Measurements from ENCODE around the gene GCM1.
"Not testable (repeated sequence)": the region's sequence is repeated elsewhere in the genome, so short reads cannot be mapped to it uniquely, and the experiment has no call there.

GCM1 gene

DNA sequence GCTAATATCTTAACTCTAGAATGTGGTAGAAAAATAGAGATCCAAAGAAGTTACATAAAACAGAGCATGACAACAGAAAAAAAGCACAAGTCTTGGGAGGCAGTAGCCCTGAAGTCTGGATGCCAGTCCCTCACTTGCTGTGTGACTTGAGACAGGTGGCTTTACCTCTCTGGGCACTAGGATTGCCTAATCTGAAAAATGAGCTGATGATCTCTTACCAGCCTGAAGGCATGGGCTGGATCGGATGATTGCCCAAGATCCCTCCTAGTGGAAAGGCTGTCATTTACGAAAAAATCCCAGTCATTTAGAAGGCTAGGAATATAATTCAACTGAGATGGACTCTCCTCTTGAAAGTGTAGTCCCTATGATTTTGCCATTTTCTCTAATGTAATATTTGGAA lies 10.9 kb upstream of the GCM1 start:
- no peaks in the 10 kb centered on the region for H3K27me3 ChIP-seq (replicated peaks)
- no peak for DNase-seq
- H3K27ac ChIP-seq = no peak overlapping the region
- in situ Hi-C loops (cut with HindIII; ENCODE audit: low pct_ligation_motif_present, low sequenced_read_pairs) = no loop called here
- no peak overlapping the region for H3K4me3 ChIP-seq (ENCODE audit: low read depth, low read length)
- TF ChIP-seq, protein P1, sequence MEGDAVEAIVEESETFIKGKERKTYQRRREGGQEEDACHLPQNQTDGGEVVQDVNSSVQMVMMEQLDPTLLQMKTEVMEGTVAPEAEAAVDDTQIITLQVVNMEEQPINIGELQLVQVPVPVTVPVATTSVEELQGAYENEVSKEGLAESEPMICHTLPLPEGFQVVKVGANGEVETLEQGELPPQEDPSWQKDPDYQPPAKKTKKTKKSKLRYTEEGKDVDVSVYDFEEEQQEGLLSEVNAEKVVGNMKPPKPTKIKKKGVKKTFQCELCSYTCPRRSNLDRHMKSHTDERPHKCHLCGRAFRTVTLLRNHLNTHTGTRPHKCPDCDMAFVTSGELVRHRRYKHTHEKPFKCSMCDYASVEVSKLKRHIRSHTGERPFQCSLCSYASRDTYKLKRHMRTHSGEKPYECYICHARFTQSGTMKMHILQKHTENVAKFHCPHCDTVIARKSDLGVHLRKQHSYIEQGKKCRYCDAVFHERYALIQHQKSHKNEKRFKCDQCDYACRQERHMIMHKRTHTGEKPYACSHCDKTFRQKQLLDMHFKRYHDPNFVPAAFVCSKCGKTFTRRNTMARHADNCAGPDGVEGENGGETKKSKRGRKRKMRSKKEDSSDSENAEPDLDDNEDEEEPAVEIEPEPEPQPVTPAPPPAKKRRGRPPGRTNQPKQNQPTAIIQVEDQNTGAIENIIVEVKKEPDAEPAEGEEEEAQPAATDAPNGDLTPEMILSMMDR (IDR thresholded peaks at IDR 0.05; ENCODE audit: low read depth, low read length, missing control alignments) = no peak
- H3K36me3 ChIP-seq (replicated peaks) = no peaks in the 10 kb centered on the region

DNA sequence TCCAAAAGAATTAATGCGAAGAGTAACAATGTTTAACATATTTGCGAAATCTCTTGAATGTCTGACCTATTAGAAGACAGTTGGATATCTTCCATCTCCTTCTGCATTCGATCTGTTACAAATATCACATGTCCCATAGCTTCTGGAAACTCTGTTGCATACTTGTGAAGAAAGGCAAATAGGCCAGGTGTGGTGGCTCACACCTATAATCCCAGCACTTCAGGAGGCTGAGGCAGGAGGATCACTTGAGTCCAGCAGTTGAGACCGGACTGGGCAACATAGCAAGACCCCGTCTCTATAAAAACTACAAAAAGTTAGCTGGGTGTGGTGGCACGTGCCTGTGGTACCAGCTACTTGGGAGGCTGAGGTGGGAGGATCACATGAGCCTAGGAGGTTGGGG lies 9.4 kb upstream of the GCM1 start:
- H3K27ac ChIP-seq; H3K4me3 ChIP-seq (ENCODE audit: low read depth, low read length); DNase-seq; H3K27me3 ChIP-seq (replicated peaks); H3K36me3 ChIP-seq (replicated peaks); in situ Hi-C loops (cut with HindIII; ENCODE audit: low pct_ligation_motif_present, low sequenced_read_pairs): not testable (repeated sequence)

DNA sequence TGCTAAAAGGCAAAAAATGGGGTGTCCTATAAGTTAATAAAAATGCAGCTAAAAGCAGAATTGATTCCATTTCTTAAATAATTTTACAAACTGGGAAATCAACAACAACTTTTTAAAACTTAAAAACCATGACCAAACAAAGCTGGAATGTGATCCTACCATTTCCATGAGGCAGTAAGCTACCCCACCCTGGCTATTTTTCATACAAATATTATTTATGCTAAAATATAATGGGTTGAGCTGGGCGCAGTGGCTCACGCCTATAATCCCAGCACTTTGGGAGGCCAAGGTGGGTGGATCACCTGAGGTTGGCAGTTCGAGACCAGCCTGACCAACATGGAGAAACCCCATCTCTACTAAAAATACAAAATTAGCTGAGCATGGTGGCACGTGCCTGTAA lies 6.6 kb upstream of the GCM1 start:
- in situ Hi-C loops (cut with HindIII; ENCODE audit: low pct_ligation_motif_present, low sequenced_read_pairs); H3K27me3 ChIP-seq (replicated peaks); H3K4me3 ChIP-seq (ENCODE audit: low read depth, low read length); H3K36me3 ChIP-seq (replicated peaks); DNase-seq; H3K27ac ChIP-seq: not testable (repeated sequence)

DNA sequence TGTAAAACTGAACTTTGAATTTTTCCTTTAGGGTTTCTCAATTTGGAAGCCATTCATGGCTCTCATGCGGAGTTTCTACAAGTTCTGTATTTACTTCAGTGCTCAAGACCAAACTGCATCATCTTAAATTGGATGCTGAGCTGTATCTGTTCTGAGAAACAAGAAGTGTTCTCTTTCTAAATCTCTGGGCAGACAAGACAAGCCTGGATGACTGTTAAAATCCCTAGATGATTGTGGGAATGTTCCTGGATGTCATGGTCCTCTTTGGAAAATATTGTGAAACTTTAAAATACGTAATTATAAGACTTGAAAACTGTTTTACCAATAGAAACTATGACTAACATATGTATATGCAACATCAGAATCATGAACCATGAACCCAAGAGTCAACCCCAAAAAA lies 6.2 kb upstream of the GCM1 start:
- in situ Hi-C loops (cut with HindIII; ENCODE audit: low pct_ligation_motif_present, low sequenced_read_pairs) = no loop called here
- H3K27me3 ChIP-seq (replicated peaks) = no peaks in the 10 kb centered on the region
- no peak overlapping the region for H3K4me3 ChIP-seq (ENCODE audit: low read depth, low read length)
- DNase-seq = no peak
- H3K36me3 ChIP-seq (replicated peaks) = no peaks in the 10 kb centered on the region
- H3K27ac ChIP-seq = no peak overlapping the region
- TF ChIP-seq, protein P1 (IDR thresholded peaks at IDR 0.05; ENCODE audit: low read depth, low read length, missing control alignments) = no peak

DNA sequence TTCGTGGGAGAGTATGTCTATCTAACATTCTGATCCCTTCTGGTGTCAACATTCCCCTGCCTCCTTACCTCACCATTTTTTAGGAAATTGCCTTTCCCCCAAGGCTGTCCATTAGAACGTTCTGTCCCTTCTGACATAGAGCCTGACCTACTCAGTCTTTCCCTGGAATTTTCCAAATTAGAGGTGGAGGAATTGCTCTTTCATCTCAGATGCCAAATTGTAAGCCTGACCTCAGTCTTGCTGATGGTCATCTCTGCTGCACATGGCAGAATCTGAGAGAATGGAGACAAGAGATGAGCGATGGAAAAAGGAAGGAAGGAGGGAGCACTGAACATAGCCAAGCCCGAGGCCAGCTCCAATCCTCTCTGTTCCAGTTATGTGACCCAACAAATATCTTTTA lies 5.4 kb upstream of the GCM1 start:
- TF ChIP-seq, protein P1 (IDR thresholded peaks at IDR 0.05; ENCODE audit: low read depth, low read length, missing control alignments) = no peak
- H3K4me3 ChIP-seq (ENCODE audit: low read depth, low read length) = no peak overlapping the region
- DNase-seq = no peak
- no peaks in the 10 kb centered on the region for H3K36me3 ChIP-seq (replicated peaks)
- in situ Hi-C loops (cut with HindIII; ENCODE audit: low pct_ligation_motif_present, low sequenced_read_pairs) = no loop called here
- no peaks in the 10 kb centered on the region for H3K27me3 ChIP-seq (replicated peaks)
- H3K27ac ChIP-seq = no peak overlapping the region

DNA sequence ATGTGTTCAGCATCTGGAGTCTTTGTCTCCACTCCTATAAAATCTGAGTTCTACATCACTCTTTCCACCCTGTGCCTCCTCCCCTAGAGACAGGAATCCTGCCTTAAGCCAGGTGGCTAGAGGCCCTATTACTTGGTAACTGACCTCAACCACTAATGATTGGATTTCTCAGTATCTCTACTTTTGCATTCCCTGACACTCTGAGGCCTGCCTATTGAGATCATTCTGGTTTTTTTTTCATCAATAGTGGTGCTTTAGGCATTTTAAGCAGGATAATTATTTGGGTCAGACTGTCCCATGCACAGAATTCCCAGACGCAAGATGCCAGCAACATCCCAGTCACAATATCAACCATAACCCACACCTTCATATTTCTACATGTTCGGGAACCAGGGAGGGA lies 3.9 kb upstream of the GCM1 start:
- DNase-seq = no peak
- TF ChIP-seq, protein P1 (IDR thresholded peaks at IDR 0.05; ENCODE audit: low read depth, low read length, missing control alignments) = no peak
- Histone ChIP-seq H3K27me3 (replicated peaks) (no peaks in the 10 kb centered on the region), H3K36me3 (replicated peaks) (no peaks in the 10 kb centered on the region), H3K27ac (no peak overlapping the region), H3K4me3 (ENCODE audit: low read depth, low read length) (no peak overlapping the region)
- in situ Hi-C loops (cut with HindIII; ENCODE audit: low pct_ligation_motif_present, low sequenced_read_pairs) = no loop called here

DNA sequence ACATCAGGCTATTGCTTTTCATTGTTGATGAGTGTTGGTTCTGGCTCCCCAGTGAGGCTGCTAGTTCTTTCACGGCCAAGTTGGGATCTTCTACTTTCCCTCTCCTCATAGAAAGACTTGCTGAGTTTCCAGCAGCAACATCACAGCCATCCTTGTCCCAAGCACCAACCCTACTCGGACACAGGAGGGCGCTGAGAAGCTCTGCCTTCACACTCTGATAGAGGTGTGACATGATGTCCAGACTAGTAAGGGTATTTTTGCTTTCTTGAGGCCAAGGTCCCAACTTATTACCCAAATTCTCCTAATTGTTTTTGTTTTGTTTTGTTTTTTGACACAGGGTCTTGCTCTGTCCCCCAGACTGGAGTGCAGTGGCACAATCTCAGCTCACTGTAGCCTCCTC lies 3.0 kb upstream of the GCM1 start:
- H3K27ac ChIP-seq = no peak overlapping the region
- no peak for DNase-seq
- no peak overlapping the region for H3K4me3 ChIP-seq (ENCODE audit: low read depth, low read length)
- no peaks in the 10 kb centered on the region for H3K27me3 ChIP-seq (replicated peaks)
- no peaks in the 10 kb centered on the region for H3K36me3 ChIP-seq (replicated peaks)
- TF ChIP-seq, protein P1 (IDR thresholded peaks at IDR 0.05; ENCODE audit: low read depth, low read length, missing control alignments) = peak; percentile 64
- in situ Hi-C loops (cut with HindIII; ENCODE audit: low pct_ligation_motif_present, low sequenced_read_pairs) = no loop called here

Measured in brain microvascular endothelial cell (primary cell).